ENCODE measurements around the gene CNTN4.

The CNTN4 gene

GRCh38 chr3:2706836-2707210, 608.2 kb downstream of the CNTN4 start:
- DNase-seq, result no peak

GRCh38 chr3:2711081-2711480, 612.4 kb downstream of the CNTN4 start:
- no peak for DNase-seq

DNA sequence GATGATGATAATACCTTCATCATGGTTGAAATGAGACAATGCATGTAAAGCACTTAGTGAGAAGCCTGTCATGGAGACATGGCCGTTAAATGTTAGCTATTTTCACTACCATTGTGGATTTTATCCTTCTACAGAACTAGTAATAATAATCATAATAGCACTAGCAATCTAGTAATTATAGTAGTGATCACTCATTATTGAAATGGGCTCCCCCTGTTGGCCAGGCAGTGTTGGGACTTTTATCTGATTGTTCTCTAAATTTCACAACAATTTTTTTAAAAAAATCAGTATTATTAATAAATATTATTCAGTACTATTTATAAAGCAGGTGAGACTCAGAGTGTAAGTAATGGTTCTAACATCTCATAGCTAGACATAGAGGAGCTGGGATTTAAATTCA, 615.3 kb downstream of the CNTN4 start:
- DNase-seq, result no peak

DNA sequence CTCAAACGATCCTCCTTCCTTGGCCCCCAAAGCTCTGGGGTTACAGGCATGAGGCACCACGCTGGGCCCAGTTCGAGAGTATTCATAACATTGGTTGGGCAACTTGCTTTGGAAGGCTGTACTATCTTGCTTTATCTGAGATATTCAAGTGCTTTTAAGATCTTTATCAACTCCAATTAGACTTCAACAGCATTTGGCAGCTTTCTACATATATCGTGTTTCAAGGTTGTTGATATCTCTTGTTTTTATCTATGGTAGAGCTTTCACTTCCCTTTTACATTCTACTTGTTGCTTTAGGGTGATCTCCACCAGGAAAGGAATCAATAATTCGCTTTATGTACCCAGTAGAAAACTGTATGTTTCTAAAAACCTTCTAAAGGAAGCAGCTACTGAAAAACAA, 616.2 kb downstream of the CNTN4 start:
- DNase-seq, result no peak

DNA sequence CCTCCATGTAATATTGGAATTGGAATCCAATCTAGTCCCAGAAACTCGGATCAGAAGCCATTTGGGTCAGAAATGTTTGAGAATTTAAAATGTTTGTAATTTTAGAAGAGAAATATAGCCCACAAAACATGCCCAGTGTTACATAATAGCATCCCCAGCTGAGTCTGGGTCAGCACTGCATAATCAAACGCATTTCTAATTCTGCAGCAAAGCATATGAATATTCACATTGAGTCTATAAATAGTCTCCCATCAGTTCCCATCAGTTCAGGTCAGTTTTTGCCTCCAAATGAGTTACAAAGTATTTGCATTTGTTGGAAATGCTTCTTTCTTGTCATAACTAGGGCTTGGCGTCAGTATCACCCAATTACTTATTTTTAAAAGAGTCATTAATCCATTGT, 628.4 kb downstream of the CNTN4 start:
- DNase-seq, result no peak

- peak in 2 of 3 experiments; percentile 34 to 78 for DNase-seq
Observed at GRCh38 chr3:2727610-2728318, 629.1 kb downstream of the CNTN4 start.

GRCh38 chr3:2731843-2732242, 633.2 kb downstream of the CNTN4 start:
- no peak for DNase-seq

DNA sequence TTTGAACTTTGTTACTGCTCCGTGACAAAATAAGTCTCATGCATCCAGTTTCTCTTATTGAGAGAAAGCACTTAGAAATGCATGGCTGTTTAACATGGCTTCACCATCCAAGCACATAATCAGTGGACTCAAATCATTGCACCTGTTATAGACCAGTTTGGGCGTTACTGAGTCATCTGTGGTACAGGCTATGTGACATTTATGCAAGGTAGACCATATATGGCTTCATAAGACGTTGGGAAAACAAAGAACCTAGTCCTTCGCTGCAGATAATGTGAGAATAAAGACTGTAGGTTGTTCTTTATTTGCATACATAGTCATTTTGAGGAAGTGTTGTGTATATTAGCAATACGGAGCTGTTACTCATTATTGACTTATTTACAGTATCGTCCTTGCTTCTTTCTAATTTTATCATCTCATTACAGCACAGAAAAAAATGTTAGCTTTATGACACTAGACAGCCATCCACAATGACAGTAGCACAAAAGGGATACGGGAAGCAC, 636.8 kb downstream of the CNTN4 start:
- DNase-seq, result peak in 1 of 3 experiments; percentile 66

- DNase-seq, result peak in 2 of 3 experiments; percentile 27 to 70
Observed at GRCh38 chr3:2741516-2741915, 642.9 kb downstream of the CNTN4 start.

GRCh38 chr3:2765002-2765579, 666.4 kb downstream of the CNTN4 start:
- DNase-seq, result peak; percentile 9 to 61 (median 52)

GRCh38 chr3:2770451-2770850, 671.8 kb downstream of the CNTN4 start:
- peak in 1 of 3 experiments; percentile 1 for DNase-seq

DNA sequence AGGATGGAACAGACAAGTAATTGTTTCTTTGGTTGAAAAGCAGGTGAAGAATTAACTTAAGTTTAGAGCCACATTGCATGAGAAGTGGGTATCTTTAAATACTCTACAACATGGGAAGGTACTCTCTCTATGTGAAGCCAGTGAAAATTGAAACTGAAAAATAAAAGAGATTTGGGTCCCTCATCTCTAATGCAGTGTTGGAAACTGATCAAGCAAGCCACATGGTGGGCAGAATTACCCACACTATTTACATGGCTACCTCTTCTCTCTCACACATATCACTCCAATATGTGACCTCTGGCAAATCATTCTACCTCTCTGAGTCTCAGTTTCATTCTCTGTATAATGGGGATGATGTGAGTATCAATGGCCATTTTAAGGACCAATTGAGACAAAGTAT, 672.5 kb downstream of the CNTN4 start:
- DNase-seq, result no peak

GRCh38 chr3:2771741-2772140, 673.1 kb downstream of the CNTN4 start:
- DNase-seq, result no peak

GRCh38 chr3:2772803-2773202, 674.1 kb downstream of the CNTN4 start:
- no peak for DNase-seq

DNA sequence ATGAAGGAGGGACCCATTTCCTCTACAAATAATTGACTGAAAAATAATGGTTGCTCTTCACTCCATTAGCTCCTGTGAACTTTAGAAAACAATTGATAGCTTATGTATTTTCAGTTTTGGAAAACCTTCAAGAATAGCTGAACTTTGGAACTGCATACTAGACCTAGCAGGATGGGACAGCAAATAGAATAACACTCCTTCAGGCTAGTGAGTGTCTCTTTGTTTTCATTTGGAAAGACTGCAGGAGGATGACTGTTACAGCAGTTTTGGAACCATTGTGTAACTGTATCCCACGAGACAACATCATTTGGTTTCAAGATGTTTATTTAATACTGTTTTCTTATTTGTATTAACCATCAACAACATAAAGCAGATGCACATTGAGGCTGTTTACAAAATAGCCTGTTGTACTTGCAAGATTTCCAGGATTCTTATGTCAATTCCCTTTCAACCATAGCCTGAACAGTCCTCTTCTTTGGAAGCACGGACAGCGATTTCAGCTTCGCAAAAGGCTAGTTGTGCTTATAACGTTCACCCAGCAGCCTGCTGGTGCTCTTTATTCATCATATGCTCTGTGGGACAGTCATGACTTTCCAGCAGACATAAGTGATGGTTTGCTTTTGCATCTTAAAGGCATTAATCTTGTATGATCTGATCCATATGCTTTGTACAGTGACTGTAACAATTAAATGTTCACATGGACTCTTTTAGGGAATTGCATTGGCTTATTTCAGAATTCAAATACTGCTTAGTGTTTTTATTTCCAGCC, 676.0 kb downstream of the CNTN4 start:
- no peak for DNase-seq

- peak in 1 of 3 experiments; percentile 63 for DNase-seq
Observed at GRCh38 chr3:2783261-2783660, 684.6 kb downstream of the CNTN4 start.

DNA sequence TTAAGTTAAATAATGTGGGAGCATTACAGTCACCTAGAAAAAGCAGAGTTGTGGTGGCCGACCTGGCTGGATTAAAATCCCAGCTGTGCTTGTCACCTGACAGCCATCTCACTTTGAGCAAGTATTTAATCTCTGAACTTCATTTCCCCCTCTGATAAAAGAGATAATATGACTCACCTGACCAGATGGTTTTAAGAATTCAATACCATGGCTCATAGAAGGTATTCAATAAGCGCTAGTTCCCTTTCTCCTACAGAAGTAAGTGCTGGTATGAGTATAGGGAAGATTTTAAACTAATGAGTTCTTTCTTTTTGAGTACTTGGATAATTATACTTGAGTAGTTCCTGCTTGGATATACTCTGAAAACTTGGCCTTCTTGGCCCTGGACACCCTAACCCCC, 686.0 kb downstream of the CNTN4 start:
- no peak for DNase-seq

- DNase-seq, result no peak
Observed at GRCh38 chr3:2790266-2790815, 691.7 kb downstream of the CNTN4 start.

DNA sequence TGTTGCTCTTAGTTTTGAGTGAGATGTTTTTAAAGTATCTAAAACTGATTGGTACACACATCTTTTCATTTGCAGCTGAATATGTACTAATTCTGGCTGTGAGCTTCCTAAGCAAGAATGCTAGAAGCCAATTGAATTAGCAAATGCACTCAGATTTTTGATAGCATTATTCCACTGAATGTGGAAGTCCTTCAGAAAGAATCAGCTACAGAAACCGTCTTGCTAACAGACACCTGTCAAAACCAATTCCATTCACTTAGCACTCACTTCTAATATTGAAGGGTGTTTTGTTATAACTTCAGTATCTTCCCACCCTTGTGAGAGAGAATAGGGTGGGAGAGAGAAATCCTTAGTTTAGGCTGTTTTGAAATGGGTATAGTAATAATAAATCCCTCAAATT, 693.8 kb downstream of the CNTN4 start:
- DNase-seq, result no peak

- DNase-seq, result no peak
Observed at GRCh38 chr3:2793987-2794386, 695.3 kb downstream of the CNTN4 start.

GRCh38 chr3:2802429-2802828, 703.8 kb downstream of the CNTN4 start:
- no peak for DNase-seq

DNA sequence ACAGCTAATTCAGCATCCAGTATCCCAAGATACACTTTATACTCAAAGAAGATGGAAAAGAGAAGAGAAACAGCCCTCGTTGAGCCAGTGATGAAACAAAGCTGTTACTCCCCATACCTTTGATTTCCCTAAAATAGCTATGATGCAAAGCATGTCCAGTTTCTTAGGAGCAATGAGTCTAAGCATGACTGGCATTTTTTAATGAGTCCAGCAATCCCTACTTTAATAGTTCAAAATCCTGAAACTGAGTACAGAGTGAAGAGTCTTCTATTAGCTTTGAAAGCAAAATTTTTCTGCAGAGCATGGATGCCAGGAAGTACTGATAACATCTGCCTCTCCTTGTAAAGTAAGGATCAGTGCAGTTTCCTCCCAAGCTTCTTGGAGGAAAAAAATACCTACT, 708.8 kb downstream of the CNTN4 start:
- DNase-seq, result no peak

GRCh38 chr3:2810723-2811122, 712.1 kb downstream of the CNTN4 start:
- DNase-seq, result no peak

DNA sequence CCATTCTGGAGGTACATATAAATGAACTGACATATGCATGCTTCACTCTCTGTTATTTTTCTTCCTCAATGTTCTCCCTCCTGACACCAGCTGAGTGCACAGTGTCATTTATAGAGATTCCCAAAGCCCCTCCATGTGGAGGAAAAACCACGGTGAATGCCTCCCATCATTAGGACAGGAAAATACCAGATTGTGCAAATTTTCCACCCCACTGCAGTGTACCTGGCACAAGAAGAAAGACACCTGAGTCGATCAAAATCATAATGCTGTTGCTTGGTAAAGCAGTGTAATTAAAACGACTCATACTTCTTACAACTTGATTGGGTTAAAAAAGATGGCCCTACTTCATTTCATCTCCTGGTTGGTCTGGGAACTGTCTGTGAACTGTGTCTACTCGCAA, 720.9 kb downstream of the CNTN4 start:
- DNase-seq, result no peak

All from NCI-H1417 (cell line).